NCI-H524 treated with DMSO at 0.1 percent for 48 hours (cell line): ENCODE measurements around the gene TBL3.
"Not testable (repeated sequence)": the region's sequence is repeated elsewhere in the genome, so short reads cannot be mapped to it uniquely, and the experiment has no call there.

Source experiments
- DNase-seq: peaks from one replicate; lab custom pipeline; 2025; lab: John Stamatoyannopoulos, UW

The TBL3 gene

GRCh38 chr16:1971796-1972489 lies at the start of gene TBL3:
TBL3 (plus strand) TSS chr16:1972053; CDS start chr16:1972165, 112 bp downstream.
- peak; percentile 67 for DNase-seq

GRCh38 chr16:1922357-1922756 lies 49.5 kb upstream of the TBL3 start:
- DNase-seq: no peak

GRCh38 chr16:1923299-1924034 lies 48.4 kb upstream of the TBL3 start:
- DNase-seq: peak; percentile 68

GRCh38 chr16:1924095-1924494 lies 47.8 kb upstream of the TBL3 start:
- no peak for DNase-seq

GRCh38 chr16:1926271-1926670 lies 45.6 kb upstream of the TBL3 start:
- no peak for DNase-seq

- DNase-seq: no peak
These were observed 42.7 kb upstream of the TBL3 start for GRCh38 chr16:1929105-1929504.

- DNase-seq: no peak
These were observed 42.1 kb upstream of the TBL3 start for GRCh38 chr16:1929578-1930337.

GRCh38 chr16:1930338-1930720 lies 41.5 kb upstream of the TBL3 start:
- DNase-seq: no peak

- no peak for DNase-seq
These were observed 39.5 kb upstream of the TBL3 start for GRCh38 chr16:1932050-1933028.

- DNase-seq: no peak
These were observed 38.7 kb upstream of the TBL3 start for GRCh38 chr16:1933097-1933661.

- no peak for DNase-seq
These were observed 34.8 kb upstream of the TBL3 start for GRCh38 chr16:1936945-1937479.

- no peak for DNase-seq
These were observed 33.5 kb upstream of the TBL3 start for GRCh38 chr16:1938316-1938715.

- no peak for DNase-seq
These were observed 32.9 kb upstream of the TBL3 start for GRCh38 chr16:1938910-1939309.

GRCh38 chr16:1939833-1940232 lies 32.0 kb upstream of the TBL3 start:
- DNase-seq: not testable (repeated sequence)

- DNase-seq: no peak
These were observed 31.3 kb upstream of the TBL3 start for GRCh38 chr16:1940273-1941161.

- DNase-seq: no peak
These were observed 30.4 kb upstream of the TBL3 start for GRCh38 chr16:1941162-1942046.

GRCh38 chr16:1942047-1942809 lies 29.6 kb upstream of the TBL3 start:
- DNase-seq: no peak
